HUES48 (cell line): ENCODE data around the gene CERS6.

Source experiments
- H3K27ac ChIP-seq: one replicate; pipeline ENCODE4 v1.7.0; 2013; ENCODE audit warnings: low read depth, low read length, inconsistent platforms
- H3K27me3 ChIP-seq: 2 replicates; pipeline ENCODE4 v1.6.1; 2013; ENCODE audit warnings: mild to moderate bottlenecking, low read length; ENCODE audit not compliant: control insufficient read depth, insufficient read depth
- H3K36me3 ChIP-seq: 2 replicates; pipeline ENCODE4 v1.6.1; 2013; ENCODE audit warnings: low read length; ENCODE audit not compliant: control insufficient read depth, insufficient read depth
- H3K4me1 ChIP-seq: 2 replicates; pipeline ENCODE4 v1.6.1; 2013; ENCODE audit warnings: mild to moderate bottlenecking, low read length; ENCODE audit not compliant: control insufficient read depth, insufficient read depth
- H3K4me3 ChIP-seq: 2 replicates; pipeline ENCODE4 v1.5.1; 2013; ENCODE audit warnings: mild to moderate bottlenecking, low read depth, low read length
- H3K9ac ChIP-seq: 2 replicates; pipeline ENCODE4 v1.6.1; 2013; ENCODE audit warnings: mild to moderate bottlenecking, low read depth, low read length, moderate library complexity
- H3K9me3 ChIP-seq: 2 replicates; pipeline ENCODE4 v1.6.1; 2013; ENCODE audit warnings: low read length; ENCODE audit not compliant: control insufficient read depth, insufficient read depth

The CERS6 gene

DNA sequence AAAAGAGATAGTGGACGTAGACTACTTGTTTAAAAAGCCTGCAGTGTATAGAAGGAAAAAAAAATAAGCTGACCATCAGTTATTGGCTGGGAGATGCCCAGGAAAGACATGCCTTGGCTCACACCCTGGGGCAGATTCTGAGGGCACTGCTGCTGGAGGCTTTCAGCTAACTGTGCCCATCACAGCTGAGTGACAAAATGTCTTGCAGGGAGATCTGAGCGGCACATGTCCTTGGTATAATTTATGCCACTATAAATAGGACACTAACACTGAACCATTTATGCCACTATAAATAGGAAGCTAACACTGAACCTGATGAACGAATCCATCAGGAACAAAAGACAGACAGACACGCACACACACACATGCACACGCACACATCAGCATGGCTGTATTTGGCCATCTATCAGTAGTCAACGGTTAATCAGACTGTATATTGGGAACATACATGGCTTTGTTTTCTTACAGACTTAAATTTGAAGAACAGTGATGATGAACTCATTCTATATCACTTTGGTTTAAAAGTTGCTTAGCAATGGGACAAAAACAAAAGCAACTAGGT is 278.2 kb downstream of the CERS6 start:
- Histone ChIP-seq H3K9ac (no peak overlapping the region), H3K9me3 (no peaks in the 10 kb centered on the region), H3K4me1 (peaks cover 33% of the 10 kb centered on the region), H3K4me3 (no peak overlapping the region), H3K27ac (no peak overlapping the region), H3K27me3 (no peaks in the 10 kb centered on the region), H3K36me3 (no peaks in the 10 kb centered on the region)

DNA sequence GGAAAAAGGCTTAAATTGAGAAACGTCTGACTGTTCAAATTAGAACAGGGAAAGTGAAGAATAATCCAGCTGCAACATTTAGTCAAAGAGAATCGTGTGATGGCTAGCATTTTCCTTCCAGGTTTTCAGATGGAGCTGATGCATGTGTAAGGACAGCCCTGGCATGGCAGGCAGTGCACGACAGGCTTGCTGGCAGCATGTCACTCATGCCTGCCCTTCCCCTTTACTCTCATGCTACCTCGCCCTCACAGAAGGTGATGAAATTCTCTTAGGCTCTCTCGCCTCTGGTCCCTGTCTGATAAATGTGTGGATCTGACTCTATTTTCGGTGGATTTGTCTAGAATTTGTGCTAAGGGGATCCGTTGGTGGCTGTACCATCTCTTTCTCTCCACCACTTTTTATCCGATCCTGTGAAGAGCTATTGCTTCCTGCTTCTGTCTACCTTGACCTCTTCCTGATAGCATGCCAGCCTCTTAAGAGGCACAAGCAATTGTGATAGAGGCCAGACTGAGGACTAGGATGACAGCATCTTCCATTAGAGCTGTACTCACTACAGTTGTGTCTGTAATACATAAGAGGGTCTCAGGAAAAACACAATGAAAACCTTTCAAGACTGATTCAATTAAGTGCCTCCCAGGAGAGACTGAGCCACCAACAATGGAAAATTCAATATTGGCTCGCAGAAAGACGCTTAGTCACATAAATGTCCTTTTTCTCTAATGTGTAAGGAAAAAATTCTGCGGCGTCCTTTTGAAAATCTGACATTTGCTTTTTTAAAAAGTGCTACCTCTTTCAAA is 280.8 kb downstream of the CERS6 start:
- Histone ChIP-seq H3K9me3 (no peaks in the 10 kb centered on the region), H3K27me3 (no peaks in the 10 kb centered on the region), H3K4me3 (no peak overlapping the region), H3K9ac (no peak overlapping the region), H3K27ac (no peak overlapping the region), H3K4me1 (peaks cover 13% of the 10 kb centered on the region), H3K36me3 (no peaks in the 10 kb centered on the region)

- H3K4me3 ChIP-seq = no peak overlapping the region
- H3K4me1 ChIP-seq = 0 out of 2 replicates have a peak, but pooled peaks cover under 1% of the 10 kb centered on the region
- no peak overlapping the region for H3K27ac ChIP-seq
- no peaks in the 10 kb centered on the region for H3K9me3 ChIP-seq
- H3K9ac ChIP-seq = no peak overlapping the region
- no peaks in the 10 kb centered on the region for H3K36me3 ChIP-seq
- no peaks in the 10 kb centered on the region for H3K27me3 ChIP-seq
These were observed 282.0 kb downstream of the CERS6 start for GRCh38 chr2:168738062-168738461.

DNA sequence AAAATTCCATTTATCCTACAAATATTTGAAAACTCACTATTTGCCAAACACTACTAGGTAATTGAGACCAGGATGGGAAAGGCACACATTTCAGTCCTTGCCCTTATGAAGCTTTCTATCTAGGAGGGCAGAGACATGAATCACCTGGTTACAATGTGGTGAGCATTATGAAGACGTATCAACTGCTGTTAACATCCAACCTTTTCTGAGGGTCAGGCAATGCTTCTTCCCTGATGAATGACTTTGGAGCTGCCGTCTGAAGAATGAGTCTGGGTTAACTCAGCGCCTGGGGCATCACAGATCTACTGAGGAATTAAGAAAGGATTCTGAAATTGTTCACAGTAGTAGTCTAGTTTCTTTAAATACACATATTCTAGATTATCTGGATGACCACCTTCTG is 284.3 kb downstream of the CERS6 start:
- H3K27me3 ChIP-seq = no peaks in the 10 kb centered on the region
- H3K4me3 ChIP-seq = no peak overlapping the region
- H3K36me3 ChIP-seq = no peaks in the 10 kb centered on the region
- H3K9ac ChIP-seq = no peak overlapping the region
- H3K27ac ChIP-seq = no peak overlapping the region
- no peaks in the 10 kb centered on the region for H3K9me3 ChIP-seq
- H3K4me1 ChIP-seq = no peaks in the 10 kb centered on the region

GRCh38 chr2:168740788-168741187 is 284.7 kb downstream of the CERS6 start:
- no peak overlapping the region for H3K27ac ChIP-seq
- no peaks in the 10 kb centered on the region for H3K27me3 ChIP-seq
- H3K9me3 ChIP-seq = no peaks in the 10 kb centered on the region
- H3K4me3 ChIP-seq = no peak overlapping the region
- H3K4me1 ChIP-seq = no peaks in the 10 kb centered on the region
- H3K9ac ChIP-seq = no peak overlapping the region
- no peaks in the 10 kb centered on the region for H3K36me3 ChIP-seq

DNA sequence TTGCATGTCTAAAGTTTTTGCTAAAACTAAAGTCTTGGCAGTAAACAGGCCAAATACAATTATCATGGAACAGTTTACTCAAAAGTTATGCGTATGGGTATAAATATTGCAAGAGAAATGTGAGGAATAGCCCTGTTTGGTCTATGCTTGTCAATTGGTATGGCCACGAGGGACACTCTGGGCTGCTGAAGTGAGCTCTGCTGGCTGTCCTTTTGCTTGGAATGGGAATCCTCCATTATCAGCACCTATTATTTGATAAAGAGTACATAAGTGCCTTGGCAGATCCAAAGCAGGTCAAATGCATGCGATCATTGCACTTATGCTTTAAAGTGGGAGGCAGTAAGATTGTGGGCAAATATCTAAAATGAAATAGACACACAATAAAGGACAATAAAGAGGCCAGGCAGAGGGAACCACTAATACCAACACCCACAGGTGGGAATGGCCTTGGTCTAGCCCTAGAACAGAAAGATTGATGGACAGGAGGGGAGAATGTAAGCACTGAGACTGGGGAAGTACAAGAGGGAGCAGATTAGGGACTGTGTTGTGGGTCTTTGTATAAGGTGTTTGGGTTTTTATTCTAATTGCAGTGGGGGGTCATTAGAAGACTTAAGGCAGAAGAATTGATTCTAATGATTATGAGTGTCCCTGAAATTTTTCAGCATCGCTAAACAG is 286.3 kb downstream of the CERS6 start:
- Histone ChIP-seq H3K4me3 (no peak overlapping the region), H3K9me3 (no peaks in the 10 kb centered on the region), H3K9ac (no peak overlapping the region), H3K36me3 (no peaks in the 10 kb centered on the region), H3K27ac (no peak overlapping the region), H3K4me1 (no peaks in the 10 kb centered on the region), H3K27me3 (no peaks in the 10 kb centered on the region)

DNA sequence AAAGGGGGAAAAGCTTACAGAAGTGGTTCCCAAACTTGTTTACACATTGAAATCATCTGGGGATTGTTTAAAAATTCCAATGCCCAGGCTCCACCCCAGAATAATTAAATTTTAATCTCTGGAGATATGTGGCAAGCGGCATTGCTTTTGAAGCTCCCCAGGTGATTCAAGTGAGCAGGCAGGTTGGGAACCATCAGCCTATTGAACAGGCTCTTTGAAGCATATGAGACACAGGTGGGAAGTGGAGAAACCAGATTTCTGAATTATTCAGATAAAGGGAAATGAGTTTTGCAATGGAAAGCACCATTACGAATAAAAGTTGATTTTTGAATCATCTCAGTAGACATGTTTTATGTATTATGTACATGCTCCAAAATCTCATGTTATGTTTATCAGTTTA is 288.8 kb downstream of the CERS6 start:
- no peaks in the 10 kb centered on the region for H3K9me3 ChIP-seq
- H3K27ac ChIP-seq = no peak overlapping the region
- no peaks in the 10 kb centered on the region for H3K27me3 ChIP-seq
- peaks cover 7% of the 10 kb centered on the region; the same call in 1 of the 2 replicates for H3K4me1 ChIP-seq
- H3K36me3 ChIP-seq = no peaks in the 10 kb centered on the region
- no peak overlapping the region for H3K4me3 ChIP-seq
- no peak overlapping the region for H3K9ac ChIP-seq

DNA sequence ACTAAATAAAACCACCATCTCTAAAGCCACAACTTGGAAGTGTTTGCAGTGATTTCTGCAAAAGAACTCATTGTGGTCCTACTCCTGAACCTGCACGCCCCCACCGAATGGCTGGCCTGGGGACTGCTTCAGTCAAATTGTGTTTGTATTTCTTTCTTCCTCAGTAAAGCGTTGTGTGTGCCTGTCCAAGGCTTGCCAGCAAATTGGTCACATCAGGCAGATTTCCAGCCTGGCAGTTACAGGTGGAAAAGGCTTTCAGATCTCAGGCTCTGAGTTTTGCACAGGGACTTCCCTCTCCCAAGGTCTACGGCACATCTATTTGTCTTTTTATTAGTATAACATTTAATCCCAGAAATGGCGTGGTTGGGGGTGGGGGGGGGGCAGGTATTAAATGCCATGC is 292.4 kb downstream of the CERS6 start:
- no peaks in the 10 kb centered on the region for H3K9me3 ChIP-seq
- no peak overlapping the region for H3K9ac ChIP-seq
- H3K27ac ChIP-seq = no peak overlapping the region
- H3K4me3 ChIP-seq = no peak overlapping the region
- H3K36me3 ChIP-seq = no peaks in the 10 kb centered on the region
- H3K27me3 ChIP-seq = no peaks in the 10 kb centered on the region
- H3K4me1 ChIP-seq = peaks cover 20% of the 10 kb centered on the region

GRCh38 chr2:168749297-168749696 is 293.2 kb downstream of the CERS6 start:
- no peaks in the 10 kb centered on the region for H3K9me3 ChIP-seq
- H3K36me3 ChIP-seq = no peaks in the 10 kb centered on the region
- H3K27me3 ChIP-seq = no peaks in the 10 kb centered on the region

DNA sequence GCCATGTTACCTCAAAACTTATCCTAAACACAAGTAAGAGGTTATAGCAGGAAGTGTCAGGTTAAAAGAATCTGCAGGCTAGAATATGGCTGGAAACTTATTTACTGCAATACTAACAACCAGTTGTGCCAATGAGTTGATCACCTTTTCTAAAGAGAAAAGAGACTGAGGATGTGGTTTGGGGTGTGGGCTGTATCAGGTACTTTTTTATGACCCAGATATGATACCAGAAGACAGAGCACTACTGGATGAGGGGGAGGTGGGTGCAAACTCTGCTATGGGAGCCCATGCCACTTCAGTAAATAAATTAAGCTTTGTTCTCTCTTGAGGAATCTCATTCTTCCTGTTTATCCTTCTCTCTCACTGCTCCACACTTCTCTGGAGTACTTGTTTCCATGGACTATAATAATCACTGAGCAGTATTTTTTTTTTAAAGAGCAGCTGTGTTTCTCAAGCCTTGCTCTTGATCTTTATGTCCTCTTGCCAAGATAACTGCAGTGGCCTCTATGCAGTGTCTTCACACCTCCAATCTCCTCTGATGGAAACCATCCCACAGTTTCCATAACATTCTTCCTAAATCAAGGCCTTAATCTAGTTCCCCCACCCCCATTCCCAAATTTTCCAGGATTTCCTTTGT is 295.1 kb downstream of the CERS6 start:
- no peaks in the 10 kb centered on the region for H3K27me3 ChIP-seq
- no peaks in the 10 kb centered on the region for H3K9me3 ChIP-seq
- H3K9ac ChIP-seq = no peak overlapping the region
- H3K27ac ChIP-seq = no peak overlapping the region
- H3K36me3 ChIP-seq = no peaks in the 10 kb centered on the region
- no peak overlapping the region for H3K4me3 ChIP-seq
- H3K4me1 ChIP-seq = peaks cover 20% of the 10 kb centered on the region

More at GRCh38 chr2:168749297-168749696, 293.2 kb downstream of the CERS6 start:
- peaks cover 20% of the 10 kb centered on the region for H3K4me1 ChIP-seq
- H3K4me3 ChIP-seq = no peak overlapping the region
- no peak overlapping the region for H3K9ac ChIP-seq
- H3K27ac ChIP-seq = no peak overlapping the region

DNA sequence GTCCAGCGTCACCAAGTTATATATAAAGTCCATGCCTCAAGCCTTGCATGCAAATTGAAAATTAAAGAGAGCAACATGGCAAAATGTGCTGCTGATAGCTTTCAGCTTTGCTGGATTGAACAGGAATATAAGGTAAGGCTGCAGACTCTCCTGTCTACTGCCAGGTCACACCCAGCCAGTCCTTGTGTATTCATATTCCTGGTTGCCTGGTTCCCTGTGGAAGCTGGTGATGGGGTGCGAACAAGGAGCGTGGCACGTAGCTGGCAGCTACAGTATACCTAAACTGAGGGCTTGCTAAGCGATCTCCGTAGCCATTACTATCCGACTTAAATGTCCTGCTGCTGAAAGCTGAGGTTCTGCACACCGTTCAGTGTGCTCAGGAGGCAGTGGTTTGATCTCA is 296.3 kb downstream of the CERS6 start:
- Histone ChIP-seq H3K27me3 (no peaks in the 10 kb centered on the region), H3K36me3 (no peaks in the 10 kb centered on the region), H3K4me3 (no peak overlapping the region), H3K9me3 (no peaks in the 10 kb centered on the region), H3K9ac (no peak overlapping the region), H3K27ac (no peak overlapping the region), H3K4me1 (peaks cover 20% of the 10 kb centered on the region)
